BJ (cell line): ENCODE measurements around the gene SNCA. TPM values are rescaled to one million over a fixed set of nuclear protein-coding genes. Genes with fewer than 3 reads are reported as not detected.

ENCODE experiments used
- CTCF ChIA-PET: fragments of 350-600 bp; formaldehyde crosslinking; extraction: SDS; loops from one replicate; lab custom pipeline; 2021; ENCODE audit warnings: antibody characterized with exemption, inconsistent platforms; lab: Yijun Ruan, JAX
- POLR2A ChIA-PET: fragments of 300-600 bp; sonication (Branson Sonifier 250); formaldehyde crosslinking; extraction: SDS; loops from one replicate; lab custom pipeline; 2021; ENCODE audit warnings: antibody characterized with exemption; lab: Charles Lee
- DNase-seq: peaks from one replicate; pipeline ENCODE4 v3.0.0-alpha.2; 2011; ENCODE audit warnings: low read depth
- H3K27me3 ChIP-seq: 2 replicates; pipeline ENCODE4 v1.6.0; 2011; ENCODE audit warnings: low read length; ENCODE audit not compliant: control insufficient read depth, insufficient read depth
- H3K36me3 ChIP-seq: 2 replicates; pipeline ENCODE4 v1.5.1; 2011; ENCODE audit warnings: low read length; ENCODE audit not compliant: control insufficient read depth, insufficient read depth
- H3K4me3 ChIP-seq: 2 replicates; pipeline ENCODE4 v1.5.1; 2011; ENCODE audit warnings: low read depth, mild to moderate bottlenecking, control low read depth, low read length
- polyA plus RNA-seq: library from polyadenylated mRNA; depleted of rRNA; stranded (reverse); fragments of >200 nt; gene quantifications from 2 replicates; pipeline ENCODE4 v1.2.3, GENCODE V29; 2011
- TF ChIP-seq, protein P1 (sequence below): IDR thresholded peaks from 2 replicates; pipeline ENCODE4 v1.5.1; 2011; ENCODE audit warnings: low read depth, mild to moderate bottlenecking, control low read depth, inconsistent platforms, low read length, moderate library complexity; ENCODE audit not compliant: insufficient read depth

SNCA gene
- polyA plus RNA-seq, 1 experiment: 0.18 TPM

DNA sequence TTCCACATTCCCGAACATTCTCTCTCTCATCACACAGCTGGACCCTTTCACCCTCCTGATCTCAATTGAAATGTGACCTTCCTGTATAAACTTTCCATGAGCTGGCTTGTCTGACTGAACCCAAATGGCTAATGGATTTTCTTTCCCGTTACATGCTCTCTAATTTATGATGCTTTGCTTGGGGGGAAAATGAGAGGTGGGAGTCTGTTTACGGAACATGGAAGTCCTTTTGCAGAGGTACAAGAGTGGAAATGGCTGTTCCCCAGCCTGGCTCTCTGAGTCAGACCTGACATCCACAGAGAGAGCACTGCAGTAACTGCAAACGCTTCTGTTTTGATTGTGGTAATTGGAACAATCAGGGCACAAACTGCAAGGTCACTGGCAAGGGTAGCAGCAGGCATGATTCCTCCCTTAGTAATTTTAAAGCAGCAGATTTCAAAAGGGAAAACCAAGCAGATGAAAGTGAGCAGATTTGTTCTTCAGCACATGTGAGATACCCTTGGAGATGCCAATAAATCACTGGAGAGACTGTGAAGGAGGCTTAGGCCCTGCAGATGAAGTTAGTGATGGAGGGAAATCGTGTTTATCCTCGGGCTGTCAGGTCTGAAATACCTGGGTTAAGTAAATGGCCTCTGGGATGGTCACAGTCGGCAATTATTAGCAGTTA, 83.9 kb downstream of the SNCA start:
- Histone ChIP-seq H3K36me3 (no peaks in the 10 kb centered on the region), H3K4me3 (no peak overlapping the region), H3K27me3 (no peaks in the 10 kb centered on the region)
- TF ChIP-seq, protein P1, sequence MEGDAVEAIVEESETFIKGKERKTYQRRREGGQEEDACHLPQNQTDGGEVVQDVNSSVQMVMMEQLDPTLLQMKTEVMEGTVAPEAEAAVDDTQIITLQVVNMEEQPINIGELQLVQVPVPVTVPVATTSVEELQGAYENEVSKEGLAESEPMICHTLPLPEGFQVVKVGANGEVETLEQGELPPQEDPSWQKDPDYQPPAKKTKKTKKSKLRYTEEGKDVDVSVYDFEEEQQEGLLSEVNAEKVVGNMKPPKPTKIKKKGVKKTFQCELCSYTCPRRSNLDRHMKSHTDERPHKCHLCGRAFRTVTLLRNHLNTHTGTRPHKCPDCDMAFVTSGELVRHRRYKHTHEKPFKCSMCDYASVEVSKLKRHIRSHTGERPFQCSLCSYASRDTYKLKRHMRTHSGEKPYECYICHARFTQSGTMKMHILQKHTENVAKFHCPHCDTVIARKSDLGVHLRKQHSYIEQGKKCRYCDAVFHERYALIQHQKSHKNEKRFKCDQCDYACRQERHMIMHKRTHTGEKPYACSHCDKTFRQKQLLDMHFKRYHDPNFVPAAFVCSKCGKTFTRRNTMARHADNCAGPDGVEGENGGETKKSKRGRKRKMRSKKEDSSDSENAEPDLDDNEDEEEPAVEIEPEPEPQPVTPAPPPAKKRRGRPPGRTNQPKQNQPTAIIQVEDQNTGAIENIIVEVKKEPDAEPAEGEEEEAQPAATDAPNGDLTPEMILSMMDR: no peak
- DNase-seq: peak; percentile 59
- CTCF ChIA-PET: no interaction called here
- POLR2A ChIA-PET: interaction anchor here (0.6 kb wide), 2 partner anchors 73 to 85 kb away, joined by 3 to 5 read pairs; no protein-coding TSS in a partner anchor

DNA sequence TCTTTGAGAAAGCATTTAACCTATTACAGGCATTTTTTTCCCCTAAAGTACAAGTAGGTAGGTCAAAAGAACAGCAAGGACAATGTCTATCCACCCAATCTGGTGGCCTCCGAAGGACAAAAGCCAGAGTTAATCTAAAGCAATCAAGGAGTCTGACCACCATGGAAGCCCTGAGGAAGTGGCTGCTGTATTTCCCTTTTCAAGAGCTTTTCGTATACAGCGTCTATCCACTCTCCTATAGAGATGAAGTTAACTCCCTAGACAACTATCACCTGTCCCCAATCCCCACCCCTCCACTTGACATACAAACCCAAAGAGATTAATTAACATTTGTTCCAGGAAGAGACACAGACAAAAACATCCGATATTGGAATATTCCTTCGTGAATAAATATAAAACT, 85.5 kb downstream of the SNCA start:
- CTCF ChIA-PET: no interaction called here
- POLR2A ChIA-PET: no interaction called here
- TF ChIP-seq, protein P1: no peak
- no peaks in the 10 kb centered on the region for H3K27me3 ChIP-seq
- no peak overlapping the region for H3K4me3 ChIP-seq
- no peaks in the 10 kb centered on the region for H3K36me3 ChIP-seq
- DNase-seq: no peak

DNA sequence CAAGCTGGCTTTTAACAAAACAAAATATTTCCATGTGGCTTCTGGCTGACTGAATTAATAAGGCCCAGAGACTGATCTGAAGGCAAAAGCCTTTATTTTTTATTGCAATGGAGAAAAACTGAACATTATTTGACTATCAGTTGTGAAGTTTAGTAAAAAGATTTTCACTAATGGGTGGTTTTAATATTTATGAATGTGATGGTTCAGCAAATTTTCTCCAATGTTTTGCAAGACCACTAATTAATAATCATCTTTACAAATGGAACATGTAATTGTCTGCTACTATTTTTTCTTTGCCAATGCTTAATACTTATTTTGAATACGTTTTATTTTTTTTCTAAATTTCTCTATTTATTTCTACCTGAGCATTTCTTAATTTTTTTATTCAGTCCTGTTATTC, 90.6 kb downstream of the SNCA start:
- Histone ChIP-seq H3K27me3 (no peaks in the 10 kb centered on the region), H3K36me3 (no peaks in the 10 kb centered on the region), H3K4me3 (no peak overlapping the region)
- TF ChIP-seq, protein P1: no peak
- ChIA-PET POLR2A (no interaction called here), CTCF (interaction anchor here (1.5 kb wide), 1 partner anchor 10 kb away, joined by 3 read pairs; no protein-coding TSS in a partner anchor)
- no peak for DNase-seq

- Histone ChIP-seq H3K36me3 (no peaks in the 10 kb centered on the region), H3K27me3 (no peaks in the 10 kb centered on the region), H3K4me3 (no peak overlapping the region)
- ChIA-PET CTCF (interaction anchor here (1.5 kb wide), 1 partner anchor 10 kb away, joined by 3 read pairs; no protein-coding TSS in a partner anchor), POLR2A (no interaction called here)
- no peak for DNase-seq
- TF ChIP-seq, protein P1: no peak
These were observed 91.3 kb downstream of the SNCA start for GRCh38 chr4:89745708-89746107.

DNA sequence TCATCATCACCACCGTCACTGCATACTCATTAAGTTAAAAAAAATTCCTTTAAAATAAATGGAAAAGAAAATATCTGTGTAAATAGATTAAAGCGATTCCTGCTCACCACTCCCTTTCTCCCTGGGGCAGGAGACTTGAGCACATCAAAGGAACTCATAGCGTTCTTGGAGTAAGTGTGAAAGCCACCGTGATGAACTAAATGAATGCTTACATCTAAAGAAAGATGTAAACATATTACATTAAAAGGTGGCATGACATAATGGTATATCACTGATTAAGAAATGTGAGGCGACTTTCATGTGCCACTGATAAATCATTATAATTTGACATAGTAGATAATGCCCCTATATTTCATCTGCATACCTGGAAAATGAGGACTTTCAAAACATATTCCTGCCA, 92.0 kb downstream of the SNCA start:
- ChIA-PET CTCF (no interaction called here), POLR2A (no interaction called here)
- TF ChIP-seq, protein P1: no peak
- H3K36me3 ChIP-seq: no peaks in the 10 kb centered on the region
- no peak for DNase-seq
- H3K27me3 ChIP-seq: no peaks in the 10 kb centered on the region
- H3K4me3 ChIP-seq: no peak overlapping the region
